SK-N-SH (cell line): Measurements from ENCODE around the gene AFF3. TPM values are rescaled to one million over a fixed set of nuclear protein-coding genes. Genes with fewer than 3 reads are reported as not detected.

ENCODE experiments used
- CTCF ChIA-PET: fragments of 300-600, 350-600 bp; formaldehyde crosslinking; extraction: SDS; loops from one replicate; lab custom pipeline; 2021; lab: Yijun Ruan, JAX
- POLR2A ChIA-PET: fragments of 350-600 bp; sonication (Branson Sonifier 250); formaldehyde crosslinking; extraction: SDS; loops from one replicate; lab custom pipeline; 2020; ENCODE audit warnings: antibody characterized with exemption, inconsistent platforms; lab: Yijun Ruan, JAX
- DNase-seq: peaks from one replicate; pipeline ENCODE4 v3.0.0; 2012
- H2AFZ ChIP-seq: fragments of 200-600 bp; sonication (generic); 2 replicates; pipeline ENCODE4 v1.8.1; 2016; ENCODE audit warnings: antibody characterized with exemption, mild to moderate bottlenecking, low read depth
- H3F3A ChIP-seq: fragments of 200-600 bp; sonication (generic); replicated peaks from 2 replicates; pipeline ENCODE3; 2016; ENCODE audit warnings: antibody characterized with exemption, mild to moderate bottlenecking; ENCODE audit not compliant: insufficient read depth
- H3K27ac ChIP-seq, 2 experiments: fragments of 200-500 bp in 1 of 2; fragments of 200-600 bp in 1 of 2; sonication (Bioruptor generic) in 1 of 2; sonication (generic), shearing (Covaris generic) in 1 of 2; 2 replicates each; pipeline versions ENCODE4 v1.5.1 to v1.6.1; 2014 to 2016; ENCODE audit warnings: low read depth in 2 of 2, inconsistent platforms in 1 of 2, low read length in 1 of 2, mild to moderate bottlenecking in 1 of 2, mixed read lengths in 1 of 2
- H3K27me3 ChIP-seq: fragments of 200-600 bp; sonication (generic), shearing (Covaris generic); 2 replicates; pipeline ENCODE4 v1.6.1; 2016; ENCODE audit warnings: mixed run types; ENCODE audit not compliant: insufficient read depth
- H3K36me3 ChIP-seq, 2 experiments: fragments of 200-500 bp in 1 of 2; fragments of 200-600 bp in 1 of 2; sonication (Bioruptor generic) in 1 of 2; sonication (generic) in 1 of 2; replicated peaks in 1 of 2; 2 replicates each; pipeline versions ENCODE3 to v1.5.1; 2014 to 2016; ENCODE audit warnings: low read length in 1 of 2, mild to moderate bottlenecking in 1 of 2; ENCODE audit not compliant: insufficient read depth in 2 of 2, control insufficient read depth in 1 of 2
- H3K4me1 ChIP-seq, 2 experiments: fragments of 200-500 bp in 1 of 2; fragments of 200-600 bp in 1 of 2; sonication (Bioruptor generic) in 1 of 2; sonication (generic), shearing (Covaris generic) in 1 of 2; 2 replicates each; pipeline versions ENCODE4 v1.5.1 to v1.6.1; 2014 to 2016; ENCODE audit warnings: low read depth in 1 of 2, low read length in 1 of 2, mixed run types in 1 of 2; ENCODE audit not compliant: insufficient read depth in 2 of 2, control insufficient read depth in 1 of 2
- H3K4me2 ChIP-seq: fragments of 200-600 bp; sonication (generic), shearing (Covaris generic); 2 replicates; pipeline ENCODE4 v1.6.1; 2017; ENCODE audit warnings: mixed run types
- H3K4me3 ChIP-seq, 2 experiments: fragments of 200-500 bp in 1 of 2; fragments of 200-600 bp in 1 of 2; sonication (Bioruptor generic) in 1 of 2; sonication (generic), shearing (Covaris generic) in 1 of 2; 2 replicates each; pipeline versions ENCODE4 v1.5.1 to v1.8.1; 2014 to 2016; ENCODE audit warnings: low read depth in 2 of 2, inconsistent platforms in 1 of 2, low read length in 1 of 2, mild to moderate bottlenecking in 1 of 2, mixed read lengths in 1 of 2, moderate library complexity in 1 of 2
- H3K79me2 ChIP-seq: fragments of 200-600 bp; sonication (generic); 2 replicates; pipeline ENCODE4 v1.8.1; 2017; ENCODE audit warnings: mild to moderate bottlenecking; ENCODE audit not compliant: insufficient read depth
- H3K9ac ChIP-seq: fragments of 200-600 bp; sonication (generic); 2 replicates; pipeline ENCODE4 v1.6.1; 2017; ENCODE audit warnings: mixed run types
- H3K9me2 ChIP-seq: fragments of 200-600 bp; sonication (generic); 2 replicates; pipeline ENCODE4 v1.6.1; 2017; ENCODE audit warnings: mixed run types
- H3K9me3 ChIP-seq: fragments of 200-600 bp; sonication (generic); 2 replicates; pipeline ENCODE4 v1.6.1; 2017; ENCODE audit warnings: mixed run types, mild to moderate bottlenecking, moderate library complexity
- H4K20me1 ChIP-seq: fragments of 200-600 bp; sonication (generic); 2 replicates; pipeline ENCODE4 v1.6.1; 2017; ENCODE audit warnings: mild to moderate bottlenecking, mixed run types; ENCODE audit not compliant: insufficient read depth
- EP300 ChIP-seq, 2 experiments: IDR thresholded peaks; 2 replicates each; pipeline versions ENCODE4 v1.4.0 to v1.6.1; 2012; ENCODE audit warnings: borderline replicate concordance in 1 of 2, low read depth in 1 of 2, low read length in 1 of 2
- JUND ChIP-seq: IDR thresholded peaks from 2 replicates; pipeline ENCODE4 v1.4.0; 2012
- MEF2A ChIP-seq: IDR thresholded peaks from 2 replicates; pipeline ENCODE4 v1.4.0; 2012; ENCODE audit warnings: low read depth, borderline replicate concordance
- MXI1 ChIP-seq: IDR thresholded peaks from 2 replicates; pipeline ENCODE4 v1.6.1; 2012; ENCODE audit warnings: mild to moderate bottlenecking, low read depth, low read length, improper control_type of control experiment
- NFIC ChIP-seq: IDR thresholded peaks from 2 replicates; pipeline ENCODE4 v1.4.0; 2012; ENCODE audit warnings: borderline replicate concordance
- NRF1 ChIP-seq: IDR thresholded peaks from 2 replicates; pipeline ENCODE4 v1.6.1; 2012; ENCODE audit warnings: low read depth, mild to moderate bottlenecking, low read length
- POLR2AphosphoS5 ChIP-seq: IDR thresholded peaks from 2 replicates; pipeline ENCODE4 v1.6.1; 2012; ENCODE audit warnings: low read depth, low read length
- RCOR1 ChIP-seq: fragments of 150-350 bp; IDR thresholded peaks from 2 replicates; pipeline ENCODE4 v1.6.1; 2017; ENCODE audit warnings: antibody characterized with exemption, low read length
- RFX5 ChIP-seq: IDR thresholded peaks from 2 replicates; pipeline ENCODE4 v1.6.1; 2012; ENCODE audit warnings: mild to moderate bottlenecking, improper control_type of control experiment, low read length
- SMC3 ChIP-seq: IDR thresholded peaks from 2 replicates; pipeline ENCODE4 v1.6.1; 2012; ENCODE audit warnings: low read depth, low read length, improper control_type of control experiment
- TEAD4 ChIP-seq: IDR thresholded peaks from 2 replicates; pipeline ENCODE4 v1.4.0; 2012; ENCODE audit warnings: mild to moderate bottlenecking, borderline replicate concordance; ENCODE audit not compliant: insufficient read depth
- WGBS: methylation state at CpG from one replicate; pipeline ENCODE4 v1.1.6; 2017; ENCODE audit warnings: low lambda C conversion rate; 5-methylcytosine and 5-hydroxymethylcytosine counted together
- polyA plus RNA-seq, 3 experiments: library from polyadenylated mRNA; depleted of rRNA; stranded (reverse); fragments of >200 nt; gene quantifications; 2 replicates each; pipeline ENCODE4 v1.2.3, GENCODE V29; 2012
- TF ChIP-seq, protein P1 (sequence below): IDR thresholded peaks from 2 replicates; pipeline ENCODE4 v1.4.0; 2012; ENCODE audit warnings: low read depth, borderline replicate concordance
- TF ChIP-seq, protein P2 (sequence below): IDR thresholded peaks from 2 replicates; pipeline ENCODE4 v1.4.0; 2012; ENCODE audit warnings: low read depth
- TF ChIP-seq, protein P3 (sequence below): fragments of 200-600 bp; sonication (generic); IDR thresholded peaks from 2 replicates; pipeline ENCODE4 v1.6.1; 2017; ENCODE audit warnings: antibody characterized with exemption, mild to moderate bottlenecking, moderate library complexity

Gene AFF3
- polyA plus RNA-seq, 1 of the 3 experiments (the other 2 are of a cell fraction), result 0.36 TPM

GRCh38 chr2:99631700-99632099 is 510.7 kb downstream of the AFF3 start (continued):
- TF ChIP-seq, protein P1, sequence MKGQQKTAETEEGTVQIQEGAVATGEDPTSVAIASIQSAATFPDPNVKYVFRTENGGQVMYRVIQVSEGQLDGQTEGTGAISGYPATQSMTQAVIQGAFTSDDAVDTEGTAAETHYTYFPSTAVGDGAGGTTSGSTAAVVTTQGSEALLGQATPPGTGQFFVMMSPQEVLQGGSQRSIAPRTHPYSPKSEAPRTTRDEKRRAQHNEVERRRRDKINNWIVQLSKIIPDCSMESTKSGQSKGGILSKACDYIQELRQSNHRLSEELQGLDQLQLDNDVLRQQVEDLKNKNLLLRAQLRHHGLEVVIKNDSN, result no peak
- TF ChIP-seq TEAD4 (no peak), MEF2A (no peak), POLR2AphosphoS5 (no peak), NFIC (no peak)
- TF ChIP-seq, all 33 proteins: peak for 0

- no peaks in the 10 kb centered on the region for H3K36me3 ChIP-seq
- H3F3A ChIP-seq, result no peaks in the 10 kb centered on the region
- H3K4me3 ChIP-seq, result no peak overlapping the region
- no peak overlapping the region for H2AFZ ChIP-seq
- peaks cover 0 to 6% of the 10 kb centered on the region in 2 experiments; a peak in 1 of 4 replicates for H3K4me1 ChIP-seq
- H3K27me3 ChIP-seq, result no peaks in the 10 kb centered on the region
- H3K4me2 ChIP-seq, result no peak overlapping the region
- DNase-seq, result no peak
- H3K27ac ChIP-seq, result no peak overlapping the region
- H4K20me1 ChIP-seq, result no peaks in the 10 kb centered on the region
- H3K9me2 ChIP-seq, result no peaks in the 10 kb centered on the region
- no peaks in the 10 kb centered on the region for H3K79me2 ChIP-seq
- ChIA-PET CTCF (interaction anchor here (0.8 kb wide), 1 partner anchor 634 kb away, joined by 4 read pairs; no protein-coding TSS in a partner anchor), POLR2A (no interaction called here)
- 57% methylated on average over 5 of the region's 5 CpGs for WGBS
- H3K9ac ChIP-seq, result no peak overlapping the region
- TF ChIP-seq RFX5, result no peak
- no peak for TF ChIP-seq SMC3
- no peak for TF ChIP-seq EP300 (IDR thresholded peaks at IDR 0.05; ENCODE audit: borderline replicate concordance in 1 of 2, low read depth in 1 of 2, low read length in 1 of 2)
- TF ChIP-seq MXI1, result no peak
- TF ChIP-seq RCOR1, result no peak
- H3K9me3 ChIP-seq, result no peaks in the 10 kb centered on the region
These were observed 513.1 kb downstream of the AFF3 start for GRCh38 chr2:99629320-99629719.

- no peak overlapping the region for H3K27ac ChIP-seq
- peaks cover 0 to 9% of the 10 kb centered on the region in 2 experiments; a peak in 1 of 4 replicates for H3K4me1 ChIP-seq
- H3K4me2 ChIP-seq, result no peak overlapping the region
- H4K20me1 ChIP-seq, result no peaks in the 10 kb centered on the region
- TF ChIP-seq POLR2AphosphoS5, result no peak
- TF ChIP-seq TEAD4, result no peak
- no peak for TF ChIP-seq NRF1
- TF ChIP-seq, protein P2, sequence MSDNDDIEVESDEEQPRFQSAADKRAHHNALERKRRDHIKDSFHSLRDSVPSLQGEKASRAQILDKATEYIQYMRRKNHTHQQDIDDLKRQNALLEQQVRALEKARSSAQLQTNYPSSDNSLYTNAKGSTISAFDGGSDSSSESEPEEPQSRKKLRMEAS, result no peak
- TF ChIP-seq, protein P3, sequence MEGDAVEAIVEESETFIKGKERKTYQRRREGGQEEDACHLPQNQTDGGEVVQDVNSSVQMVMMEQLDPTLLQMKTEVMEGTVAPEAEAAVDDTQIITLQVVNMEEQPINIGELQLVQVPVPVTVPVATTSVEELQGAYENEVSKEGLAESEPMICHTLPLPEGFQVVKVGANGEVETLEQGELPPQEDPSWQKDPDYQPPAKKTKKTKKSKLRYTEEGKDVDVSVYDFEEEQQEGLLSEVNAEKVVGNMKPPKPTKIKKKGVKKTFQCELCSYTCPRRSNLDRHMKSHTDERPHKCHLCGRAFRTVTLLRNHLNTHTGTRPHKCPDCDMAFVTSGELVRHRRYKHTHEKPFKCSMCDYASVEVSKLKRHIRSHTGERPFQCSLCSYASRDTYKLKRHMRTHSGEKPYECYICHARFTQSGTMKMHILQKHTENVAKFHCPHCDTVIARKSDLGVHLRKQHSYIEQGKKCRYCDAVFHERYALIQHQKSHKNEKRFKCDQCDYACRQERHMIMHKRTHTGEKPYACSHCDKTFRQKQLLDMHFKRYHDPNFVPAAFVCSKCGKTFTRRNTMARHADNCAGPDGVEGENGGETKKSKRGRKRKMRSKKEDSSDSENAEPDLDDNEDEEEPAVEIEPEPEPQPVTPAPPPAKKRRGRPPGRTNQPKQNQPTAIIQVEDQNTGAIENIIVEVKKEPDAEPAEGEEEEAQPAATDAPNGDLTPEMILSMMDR, result no peak
- no peak for TF ChIP-seq JUND
- H3K9ac ChIP-seq, result no peak overlapping the region
- ChIA-PET POLR2A (no interaction called here), CTCF (no interaction called here)
- no peaks in the 10 kb centered on the region for H3K79me2 ChIP-seq
- WGBS, result 74% methylated on average over 1 of the region's 1 CpG
- H3K27me3 ChIP-seq, result no peaks in the 10 kb centered on the region
- H3K4me3 ChIP-seq, result no peak overlapping the region
- H2AFZ ChIP-seq, result no peak overlapping the region
- no peaks in the 10 kb centered on the region for H3K9me3 ChIP-seq
- no peaks in the 10 kb centered on the region for H3F3A ChIP-seq
- no peaks in the 10 kb centered on the region for H3K36me3 ChIP-seq
- no peak for DNase-seq
- no peaks in the 10 kb centered on the region for H3K9me2 ChIP-seq
These were observed 516.2 kb downstream of the AFF3 start for GRCh38 chr2:99626158-99626557.
